OCI-LY3 (cell line): Measurements from ENCODE around the gene GNAO1.

ENCODE experiments used
- CTCF ChIP-seq: fragments of 200-600, 300-600 bp; sonication (generic); IDR thresholded peaks from 2 replicates; pipeline ENCODE4 v1.5.1; 2014; ENCODE audit warnings: antibody characterized with exemption, low read length, low read depth
- EZH2phosphoT487 ChIP-seq: fragments of 200-600 bp; shearing (Covaris generic); IDR thresholded peaks from 2 replicates; pipeline ENCODE4 v1.6.1; 2018; ENCODE audit warnings: antibody characterized with exemption, mixed run types, low read depth

- TF ChIP-seq CTCF: no peak
- no peak for TF ChIP-seq EZH2phosphoT487
Observed at GRCh38 chr16:56368545-56368944, 177.3 kb downstream of the GNAO1 start.
